AG09319 (cell line): ENCODE measurements around the gene IGFN1.

Experiments
- DNase-seq: peaks from one replicate; pipeline ENCODE4 v3.0.0-alpha.2; 2010; ENCODE audit warnings: low read depth; ENCODE audit errors: extremely low read depth
- TF ChIP-seq, protein P1 (sequence below): IDR thresholded peaks from 2 replicates; pipeline ENCODE4 v1.5.1; 2011; ENCODE audit warnings: low read depth, mild to moderate bottlenecking, inconsistent platforms, low read length, moderate library complexity

Gene IGFN1

DNA sequence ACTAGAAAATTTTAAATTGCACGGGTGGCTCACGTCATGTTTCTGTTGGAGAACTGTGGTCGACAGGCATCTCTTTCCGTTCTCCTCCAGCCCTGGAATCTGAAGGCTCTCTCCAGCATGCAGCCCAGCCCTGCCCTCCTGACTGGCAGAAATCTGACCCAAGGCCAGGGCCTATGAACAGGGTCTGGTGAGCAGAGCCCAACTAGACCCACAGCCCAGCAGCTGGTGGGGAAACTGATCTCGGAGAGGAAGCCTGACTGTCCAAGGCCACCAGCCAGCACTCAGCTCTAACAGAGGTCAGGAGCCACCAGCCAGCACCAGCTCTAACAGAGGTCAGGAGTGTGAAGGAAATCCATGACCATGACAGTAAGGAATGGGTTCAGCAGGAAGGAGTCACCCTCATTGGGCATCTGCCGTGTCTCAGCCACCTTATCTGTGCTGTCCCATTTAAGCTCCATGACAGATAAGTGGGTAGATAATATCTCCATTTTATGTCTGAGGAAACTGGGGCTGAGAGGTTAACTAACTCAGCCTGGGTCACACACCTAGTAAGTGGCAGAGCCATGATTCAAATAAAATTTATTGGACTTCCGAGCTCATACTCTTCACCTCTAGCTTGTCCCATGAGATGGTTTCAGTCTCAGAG is 72.5 kb downstream of the IGFN1 start:
- no peak for DNase-seq
- TF ChIP-seq, protein P1, sequence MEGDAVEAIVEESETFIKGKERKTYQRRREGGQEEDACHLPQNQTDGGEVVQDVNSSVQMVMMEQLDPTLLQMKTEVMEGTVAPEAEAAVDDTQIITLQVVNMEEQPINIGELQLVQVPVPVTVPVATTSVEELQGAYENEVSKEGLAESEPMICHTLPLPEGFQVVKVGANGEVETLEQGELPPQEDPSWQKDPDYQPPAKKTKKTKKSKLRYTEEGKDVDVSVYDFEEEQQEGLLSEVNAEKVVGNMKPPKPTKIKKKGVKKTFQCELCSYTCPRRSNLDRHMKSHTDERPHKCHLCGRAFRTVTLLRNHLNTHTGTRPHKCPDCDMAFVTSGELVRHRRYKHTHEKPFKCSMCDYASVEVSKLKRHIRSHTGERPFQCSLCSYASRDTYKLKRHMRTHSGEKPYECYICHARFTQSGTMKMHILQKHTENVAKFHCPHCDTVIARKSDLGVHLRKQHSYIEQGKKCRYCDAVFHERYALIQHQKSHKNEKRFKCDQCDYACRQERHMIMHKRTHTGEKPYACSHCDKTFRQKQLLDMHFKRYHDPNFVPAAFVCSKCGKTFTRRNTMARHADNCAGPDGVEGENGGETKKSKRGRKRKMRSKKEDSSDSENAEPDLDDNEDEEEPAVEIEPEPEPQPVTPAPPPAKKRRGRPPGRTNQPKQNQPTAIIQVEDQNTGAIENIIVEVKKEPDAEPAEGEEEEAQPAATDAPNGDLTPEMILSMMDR, result no peak

DNA sequence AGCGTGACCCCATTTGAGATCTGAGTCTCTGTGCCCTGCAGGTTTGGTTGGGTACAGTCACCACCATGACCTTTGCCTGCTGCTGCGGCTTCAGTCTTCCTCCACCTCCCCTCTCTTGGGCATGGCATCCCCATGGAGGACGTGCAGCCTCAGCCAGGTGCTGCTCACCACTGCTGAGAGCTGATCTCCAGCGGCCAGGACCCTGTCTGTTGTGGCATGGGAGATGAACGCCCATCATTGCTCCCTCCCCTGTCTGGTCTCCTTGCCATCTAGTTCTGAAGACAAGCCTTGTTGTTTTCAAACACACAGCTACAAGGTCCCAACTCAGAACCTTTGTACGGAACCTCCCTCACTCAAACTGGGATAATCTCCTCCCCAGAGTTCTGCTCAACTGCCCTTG is 73.4 kb downstream of the IGFN1 start:
- DNase-seq, result no peak
- TF ChIP-seq, protein P1, result no peak

DNA sequence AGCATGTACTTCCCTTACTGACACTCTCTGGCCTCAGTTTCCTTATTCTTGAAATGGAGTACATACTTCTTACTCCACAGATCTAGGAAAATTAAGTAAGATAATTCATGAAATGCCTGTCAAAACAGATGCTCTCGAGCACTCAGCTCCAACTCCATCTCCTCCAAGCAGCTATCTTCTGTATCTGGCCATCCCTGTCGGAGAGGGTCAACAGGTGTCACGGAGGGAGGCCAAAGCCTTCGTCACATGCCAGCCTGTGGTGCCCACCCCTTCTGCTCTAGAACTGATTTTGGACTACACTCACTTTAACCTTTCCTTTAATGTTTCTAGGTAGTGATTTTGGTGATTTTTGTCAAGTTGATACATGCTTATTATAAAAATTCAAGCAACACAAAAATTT is 73.9 kb downstream of the IGFN1 start:
- TF ChIP-seq, protein P1, result no peak
- DNase-seq, result no peak

DNA sequence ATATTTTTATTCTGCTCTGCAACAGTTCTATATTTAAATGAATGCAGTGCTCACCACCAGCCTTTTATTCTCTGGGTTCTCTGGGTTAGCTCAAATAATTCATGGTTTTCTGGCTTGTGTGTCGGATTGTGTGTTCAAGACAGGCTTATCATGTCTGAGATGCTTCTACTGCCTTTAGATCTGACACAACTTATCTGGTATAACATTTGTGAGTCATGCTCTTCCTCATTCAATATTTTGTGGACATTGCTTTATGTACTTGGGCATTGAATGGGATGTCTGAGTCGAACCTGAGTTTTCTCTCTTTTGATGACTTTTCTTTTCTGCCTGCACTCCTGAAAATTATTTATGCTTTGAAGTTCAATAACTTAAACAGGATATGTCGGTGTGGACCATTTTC is 75.1 kb downstream of the IGFN1 start:
- TF ChIP-seq, protein P1, result no peak
- no peak for DNase-seq

DNA sequence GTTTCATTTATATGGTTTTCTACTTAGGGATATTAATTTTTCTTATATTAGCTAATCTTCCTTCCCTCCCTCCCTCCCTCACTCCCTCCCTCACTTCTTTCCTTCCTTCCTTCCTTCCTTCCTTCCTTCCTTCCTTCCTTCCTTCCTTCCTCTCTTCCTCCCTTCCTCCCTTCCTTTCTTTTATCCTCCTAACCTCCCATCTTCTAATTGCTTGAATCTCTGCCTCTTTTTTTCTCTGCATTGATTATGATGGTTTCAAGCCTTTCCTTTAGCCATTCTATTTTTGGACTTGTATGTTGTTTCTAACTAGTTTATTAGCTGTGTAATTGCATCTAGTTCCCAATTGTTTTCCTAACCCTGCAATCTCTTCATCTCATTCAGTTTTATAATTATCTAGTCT is 75.7 kb downstream of the IGFN1 start:
- DNase-seq, result no peak
- TF ChIP-seq, protein P1, result no peak

DNA sequence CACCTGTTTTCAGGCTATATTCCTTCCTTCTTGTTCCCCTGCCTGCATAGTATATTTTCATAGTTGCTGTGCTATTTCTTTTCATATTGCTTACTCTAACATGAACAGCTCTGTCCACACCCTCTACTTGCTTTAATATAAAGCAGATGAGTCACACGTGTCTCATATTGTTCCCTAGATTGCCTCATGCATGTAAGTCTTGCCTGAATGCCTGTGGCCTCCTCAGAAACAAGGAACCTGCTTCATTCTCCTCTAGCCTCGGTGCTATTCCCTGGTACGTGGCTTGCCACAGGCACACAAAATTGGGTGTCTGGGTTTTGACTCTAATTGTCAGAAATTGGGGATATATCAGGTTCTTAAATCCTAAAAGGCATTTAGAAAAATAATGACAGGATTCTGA is 76.2 kb downstream of the IGFN1 start:
- TF ChIP-seq, protein P1, result no peak
- DNase-seq, result peak; percentile 77

DNA sequence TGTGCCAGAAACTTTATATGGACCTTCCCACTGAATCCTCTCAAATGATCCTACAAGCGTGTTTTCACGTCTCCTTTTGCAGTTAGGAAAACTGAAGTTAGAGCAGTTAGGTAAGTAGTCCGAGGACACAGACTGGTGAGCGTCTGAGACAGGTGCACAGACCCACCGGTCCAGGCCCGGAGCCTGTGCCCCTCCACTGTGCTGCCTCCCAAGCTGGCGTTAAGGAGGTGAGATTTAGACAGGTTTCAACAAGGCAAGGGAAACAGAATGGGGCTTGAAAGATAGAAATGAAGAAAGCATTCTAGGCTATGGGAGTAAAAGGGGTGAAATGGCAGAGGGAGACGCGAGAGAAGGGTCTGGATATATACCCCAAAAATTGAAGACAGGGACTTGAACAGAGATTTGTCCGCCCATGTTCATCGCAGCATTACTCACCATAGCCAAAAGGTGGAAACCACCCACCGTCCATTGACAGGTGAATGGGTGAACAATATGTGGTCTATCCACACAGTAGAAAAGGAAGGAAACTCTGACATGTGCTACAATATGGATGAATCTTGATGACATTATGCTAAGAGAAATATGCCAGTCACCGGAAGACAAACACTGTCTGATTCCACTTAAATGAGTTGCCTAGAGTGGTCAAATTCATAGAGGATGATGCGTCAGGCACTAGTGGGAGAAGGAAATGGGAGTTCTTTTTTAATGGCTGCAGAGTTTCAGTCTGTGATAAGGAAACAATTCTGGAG is 77.0 kb downstream of the IGFN1 start:
- DNase-seq, result no peak
- TF ChIP-seq, protein P1, result no peak
